Measurements from ENCODE around the gene ERBB4. TPM values are rescaled to one million over a fixed set of nuclear protein-coding genes. Genes with fewer than 3 reads are reported as not detected.

The ERBB4 gene
- total and polyA plus RNA-seq, 10 of the 15 experiments (the other 5 are each of a cell fraction or from before 2014, with no cell fraction given) = under 0.01 to 0.23 (median 0.01) TPM; not detected in 4

DNA sequence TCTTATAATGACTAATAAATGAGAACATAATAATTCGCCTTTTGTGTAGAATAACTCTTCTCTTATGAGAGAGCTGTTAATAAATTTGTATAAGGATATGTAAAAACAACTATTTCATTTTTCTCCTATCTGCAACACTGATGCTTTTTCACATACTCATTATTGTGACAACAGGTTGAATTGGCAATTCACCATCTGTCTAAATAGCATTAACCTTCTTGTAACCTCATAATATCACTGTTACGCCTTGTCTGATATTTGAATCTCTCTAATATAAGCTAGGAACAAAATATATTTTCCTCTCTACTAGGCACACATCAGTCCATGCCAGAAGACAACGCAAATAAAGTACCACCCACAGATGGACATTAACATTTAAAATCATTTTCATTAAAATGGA is 1043.3 kb downstream of the ERBB4 start (continued):
- TF ChIP-seq EGR1 (IDR thresholded peaks at IDR 0.05; ENCODE audit: borderline replicate concordance in 1 of 2, low read depth in 2 of 2, low read length in 2 of 2) = no peak
- TF ChIP-seq, protein P1, sequence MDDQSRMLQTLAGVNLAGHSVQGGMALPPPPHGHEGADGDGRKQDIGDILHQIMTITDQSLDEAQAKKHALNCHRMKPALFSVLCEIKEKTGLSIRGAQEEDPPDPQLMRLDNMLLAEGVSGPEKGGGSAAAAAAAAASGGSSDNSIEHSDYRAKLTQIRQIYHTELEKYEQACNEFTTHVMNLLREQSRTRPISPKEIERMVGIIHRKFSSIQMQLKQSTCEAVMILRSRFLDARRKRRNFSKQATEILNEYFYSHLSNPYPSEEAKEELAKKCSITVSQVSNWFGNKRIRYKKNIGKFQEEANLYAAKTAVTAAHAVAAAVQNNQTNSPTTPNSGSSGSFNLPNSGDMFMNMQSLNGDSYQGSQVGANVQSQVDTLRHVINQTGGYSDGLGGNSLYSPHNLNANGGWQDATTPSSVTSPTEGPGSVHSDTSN (IDR thresholded peaks at IDR 0.05; ENCODE audit: insufficient replicate concordance, low read depth, low read length) = no peak

DNA sequence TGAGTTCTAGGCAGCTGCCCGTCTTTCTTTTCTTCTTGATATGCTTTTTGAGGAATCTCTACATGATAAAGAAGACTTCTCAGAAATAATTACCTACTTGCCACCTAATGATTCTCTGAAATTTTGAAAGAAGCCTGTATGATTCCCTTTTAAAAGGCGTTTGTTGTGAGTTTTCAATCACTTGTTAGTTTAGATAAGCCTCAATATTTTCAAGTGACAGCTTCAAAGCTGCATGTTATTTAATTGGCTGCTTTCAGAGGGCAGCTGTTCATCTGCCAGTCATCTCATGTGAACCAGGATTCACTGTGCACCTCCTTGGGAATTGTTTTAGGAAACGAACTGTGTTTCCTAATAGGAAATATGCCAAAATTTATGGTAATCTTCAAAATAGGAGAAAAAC is 1044.1 kb downstream of the ERBB4 start:
- DNase-seq (ENCODE audit: low read depth, low spot score) (no peak), FAIRE-seq (no peak), ATAC-seq (no peak)
- no peak overlapping the region for H3K4me3 ChIP-seq
- RAD21 ChIA-PET (ENCODE audit: unreplicated experiment) = interaction anchor here (1.2 kb wide), 1 partner anchor 13 kb away, joined by 3 read pairs; no protein-coding TSS in a partner anchor
- 0% methylated on average over 3 of the region's 3 CpGs for WGBS (ENCODE audit: insufficient coverage, insufficient replicate concordance, low lambda C conversion rate, missing lambda C conversion rate)
- SMC1A ChIA-PET (ENCODE audit: uncharacterized antibody, unreplicated experiment) = no interaction called here
- H3K4me2 ChIP-seq (ENCODE audit: control insufficient read depth, insufficient read depth) = no peak overlapping the region
- H3K9me3 ChIP-seq (replicated peaks; ENCODE audit: control insufficient read depth, insufficient read depth, low read length) = no peaks in the 10 kb centered on the region
- intact Hi-C loops (cut with micrococcal nuclease; ENCODE audit: unreplicated experiment) = no loop called here
- H3K79me2 ChIP-seq (ENCODE audit: control insufficient read depth, insufficient read depth, low read length) = no peaks in the 10 kb centered on the region
- no peak overlapping the region for H3K9ac ChIP-seq (ENCODE audit: control insufficient read depth, insufficient read depth, low read length)
- H2AFZ ChIP-seq (ENCODE audit: control insufficient read depth, low read depth, low read length) = no peak overlapping the region
- POLR2A ChIA-PET = no interaction called here
- H4K20me1 ChIP-seq (ENCODE audit: control insufficient read depth, insufficient read depth) = no peaks in the 10 kb centered on the region
- CTCF ChIA-PET = interaction anchor here (0.6 to 1.0 kb wide), 4 partner anchors 9 to 204 kb away, joined by 3 read pairs; no protein-coding TSS in a partner anchor
- H3K36me3 ChIP-seq (ENCODE audit: control insufficient read depth in 2 of 2, insufficient read depth in 2 of 2, low read length in 1 of 2) = no peaks in the 10 kb centered on the region
- H3K27ac ChIP-seq (ENCODE audit: control insufficient read depth, insufficient read depth) = no peak overlapping the region
- H3K27me3 ChIP-seq (replicated peaks in 1 of 2; ENCODE audit: control insufficient read depth in 2 of 2, insufficient read depth in 2 of 2, low read length in 1 of 2) = no peaks in the 10 kb centered on the region
- BruUV-seq (replicated peaks) = no TSS peak
- no peaks in the 10 kb centered on the region for H3K4me1 ChIP-seq (ENCODE audit: control insufficient read depth, insufficient read depth, low read length)
- TF ChIP-seq PAX5 (IDR thresholded peaks at IDR 0.05; ENCODE audit: borderline replicate concordance, low read depth, low read length) (no peak), SUPT20H (IDR thresholded peaks at IDR 0.05; ENCODE audit: borderline replicate concordance, control insufficient read depth, low read depth, low read length) (no peak)
- in situ Hi-C loops (cut with MboI) = no loop called here
